Upper lobe of left lung (tissue), 6 donors: Measurements from ENCODE around the gene ZBED3. TPM values are rescaled to one million over a fixed set of nuclear protein-coding genes. Genes with fewer than 3 reads are reported as not detected.

ENCODE experiments used
- ATAC-seq, 2 donors: fragments of 200-7000 bp; cut with Tn5 transposase; one replicate each; pipeline ENCODE4 v1.9.1; 2022; ENCODE audit warnings: mild to moderate bottlenecking in 2 of 2, moderate library complexity in 2 of 2; ENCODE audit not compliant: low FRiP score in 2 of 2
- DNase-seq, 2 donors: peaks; one replicate each; pipeline ENCODE4 v3.0.0-alpha.2; 2019 to 2020
- H3K27ac ChIP-seq, 4 donors: fragments of 200-600 bp; sonication (generic); one replicate each; pipeline ENCODE4 v1.5.1; 2016 to 2019
- H3K27me3 ChIP-seq, 4 donors: fragments of 200-600 bp; sonication (generic); one replicate each; pipeline ENCODE4 v1.5.1; 2017 to 2019
- H3K36me3 ChIP-seq, 4 donors: fragments of 200-600 bp; sonication (generic); one replicate each; pipeline ENCODE4 v1.5.1; 2016 to 2019
- H3K4me1 ChIP-seq, 4 donors: fragments of 200-600 bp; sonication (generic); one replicate each; pipeline ENCODE4 v1.5.1; 2018 to 2019
- H3K4me3 ChIP-seq, 4 donors: fragments of 200-600 bp; sonication (generic); one replicate each; pipeline ENCODE4 v1.5.1; 2017 to 2019; ENCODE audit warnings: mild to moderate bottlenecking in 2 of 4, moderate library complexity in 1 of 4
- H3K9me3 ChIP-seq, 4 donors: fragments of 200-600 bp; sonication (generic); one replicate each; pipeline ENCODE4 v1.5.1; 2018 to 2019
- CTCF ChIP-seq, 6 experiments: fragments of 450-650 bp in 4 of 6; fragments of 200-600 bp in 2 of 6; sonication (generic) in 2 of 6; IDR thresholded peaks; one replicate each; pipeline ENCODE4 v1.5.1; 2016 to 2019; ENCODE audit warnings: antibody characterized with exemption in 6 of 6
- EP300 ChIP-seq, 4 donors: sonication (generic); formaldehyde crosslinking; IDR thresholded peaks; one replicate each; pipeline ENCODE4 v1.5.1; 2017; ENCODE audit warnings: antibody characterized with exemption in 4 of 4, control low read depth in 2 of 4
- POLR2A ChIP-seq, 4 donors: fragments of 450-650 bp; IDR thresholded peaks; one replicate each; pipeline ENCODE4 v1.5.1; 2016 to 2017; ENCODE audit warnings: antibody characterized with exemption in 4 of 4, mild to moderate bottlenecking in 2 of 4
- POLR2AphosphoS5 ChIP-seq, 2 donors: sonication (generic); formaldehyde crosslinking; IDR thresholded peaks; one replicate each; pipeline ENCODE4 v1.5.1; 2017; ENCODE audit warnings: antibody characterized with exemption in 2 of 2
- WGBS, 2 donors: methylation state at CpG; one replicate each; pipeline ENCODE4 v1.1.5; 2017 to 2018; 5-methylcytosine and 5-hydroxymethylcytosine counted together
- total RNA-seq, 6 donors: library from RNA; depleted of rRNA in 4 of 6; stranded (reverse); fragments of >200 nt in 4 of 6; gene quantifications; one replicate each; pipeline versions ENCODE4 v1.1.0 to v1.2.1, GENCODE V29; 2016 to 2021
- donor health status: DM: no; HTN: no; CAD: no; lungs with moderate emphysema.
- donor health status: DM: no; HTN: yes; CAD: no; lungs with severe emphysema.

The ZBED3 gene
- total RNA-seq, 6 donors from 2014 or later: 8.1 to 32.1 (median 17.0) TPM

DNA sequence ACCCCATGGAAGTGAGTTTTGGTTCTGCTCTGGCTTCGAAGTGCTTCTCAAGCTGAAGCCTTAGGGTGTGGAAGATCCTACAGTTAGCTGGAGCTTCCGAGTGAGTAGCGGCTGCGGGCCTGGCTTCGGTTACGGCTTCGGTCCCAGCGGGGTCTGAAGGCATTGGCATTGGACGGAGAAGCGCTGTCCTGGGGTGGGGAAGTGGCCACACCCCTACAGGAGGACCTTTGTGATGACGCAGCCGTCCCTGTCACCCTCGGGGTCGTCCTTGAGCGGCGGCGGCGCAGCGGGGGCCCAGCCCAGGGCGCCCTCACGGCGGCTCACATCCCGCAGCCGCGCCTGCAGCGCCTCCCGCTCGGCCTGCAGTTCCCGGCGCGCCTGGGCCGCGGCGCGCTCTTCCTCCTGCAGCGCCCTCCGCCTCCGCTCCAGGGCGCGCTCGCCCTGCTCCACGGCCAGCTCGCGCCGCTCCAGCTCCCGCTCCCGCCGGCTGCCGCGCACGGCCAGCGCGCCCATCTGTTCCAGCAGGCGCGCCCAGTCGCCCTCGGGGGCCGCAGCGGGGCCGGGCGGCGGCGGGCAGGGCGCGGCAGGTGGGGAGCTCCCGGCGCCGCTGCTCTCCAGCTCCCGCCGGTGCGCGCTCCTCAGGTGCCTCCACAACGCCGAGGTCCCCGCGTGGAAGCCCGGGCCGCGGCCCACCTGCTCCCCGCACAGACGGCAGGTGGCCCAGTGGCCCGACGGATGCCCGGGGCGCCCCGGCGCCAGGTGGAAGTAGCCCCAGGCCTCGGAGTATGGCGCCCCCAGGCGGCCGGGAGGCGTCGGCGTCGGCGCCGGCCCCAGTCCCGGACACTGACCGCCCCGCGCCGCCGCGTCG lies 9.9 kb downstream of the ZBED3 start:
- WGBS, 2 donors: 41 to 48% methylated on average over 30 to 45 of the region's 105 CpGs
- ATAC-seq (peak; percentile 82 to 94), DNase-seq (peak; percentile 60 to 95)
- TF ChIP-seq CTCF (IDR thresholded peaks at IDR 0.05) (peak; percentile 70 to 91 (median 78)), EP300 (IDR thresholded peaks at IDR 0.05) (no peak), POLR2AphosphoS5 (IDR thresholded peaks at IDR 0.05) (no peak), POLR2A (IDR thresholded peaks at IDR 0.05) (no peak)
- H3K27ac ChIP-seq: peak overlapping the region in 2 of 4 donors; percentile 30 to 64
- H3K9me3 ChIP-seq: no peaks in the 10 kb centered on the region
- no peaks in the 10 kb centered on the region for H3K36me3 ChIP-seq
- peak overlapping the region; percentile 16 to 63 (median 60) for H3K4me3 ChIP-seq
- peaks cover 0 to 2% (median 0%) of the 10 kb centered on the region in 4 donors for H3K27me3 ChIP-seq
- H3K4me1 ChIP-seq: peaks cover 3 to 11% (median 5%) of the 10 kb centered on the region in 4 donors

- TF ChIP-seq POLR2AphosphoS5 (IDR thresholded peaks at IDR 0.05): no peak
- TF ChIP-seq POLR2A (IDR thresholded peaks at IDR 0.05): no peak
- TF ChIP-seq EP300 (IDR thresholded peaks at IDR 0.05): no peak
- no peak for TF ChIP-seq CTCF (IDR thresholded peaks at IDR 0.05)
- H3K4me3 ChIP-seq: no peak overlapping the region
- peaks cover 0 to 2% (median 0%) of the 10 kb centered on the region in 4 donors for H3K27me3 ChIP-seq
- 93 to 94% methylated on average over 4 of the region's 4 CpGs for WGBS, 2 donors
- peaks cover 3 to 11% (median 5%) of the 10 kb centered on the region in 4 donors for H3K4me1 ChIP-seq
- ATAC-seq (no peak), DNase-seq (no peak)
- H3K36me3 ChIP-seq: no peaks in the 10 kb centered on the region
- no peak overlapping the region for H3K27ac ChIP-seq
- no peaks in the 10 kb centered on the region for H3K9me3 ChIP-seq
Observed at GRCh38 chr5:77074745-77075144, 12.3 kb downstream of the ZBED3 start.

DNA sequence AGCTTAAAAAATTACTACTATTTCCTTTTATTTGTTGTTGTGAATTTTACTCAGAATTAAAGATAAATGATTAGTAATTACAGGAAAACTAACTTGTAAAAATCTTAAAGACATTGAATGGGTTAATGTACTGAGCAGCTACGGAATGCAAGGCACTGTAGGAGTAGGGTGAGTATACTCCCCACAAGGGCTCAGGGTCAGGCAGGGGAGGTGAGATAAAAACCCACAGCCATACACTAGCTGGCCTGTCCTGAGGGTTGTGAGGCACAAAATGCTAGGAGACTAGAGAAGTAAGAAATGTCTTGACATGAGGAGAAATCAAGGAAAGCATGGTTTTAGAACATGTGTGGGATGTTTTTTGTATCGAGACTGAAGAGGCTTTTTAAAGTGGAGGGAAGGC lies 13.4 kb downstream of the ZBED3 start:
- DNase-seq: no peak
- 71 to 76% methylated on average over 2 of the region's 2 CpGs for WGBS, 2 donors
- Histone ChIP-seq H3K36me3 (no peaks in the 10 kb centered on the region), H3K27ac (no peak overlapping the region), H3K4me3 (no peak overlapping the region), H3K27me3 (peaks cover 0 to 2% (median 0%) of the 10 kb centered on the region in 4 donors), H3K4me1 (peaks cover 3 to 11% (median 5%) of the 10 kb centered on the region in 4 donors), H3K9me3 (no peaks in the 10 kb centered on the region)
- TF ChIP-seq CTCF (IDR thresholded peaks at IDR 0.05) (no peak), POLR2AphosphoS5 (IDR thresholded peaks at IDR 0.05) (no peak), POLR2A (IDR thresholded peaks at IDR 0.05) (no peak), EP300 (IDR thresholded peaks at IDR 0.05) (no peak)
- ATAC-seq: no peak

DNA sequence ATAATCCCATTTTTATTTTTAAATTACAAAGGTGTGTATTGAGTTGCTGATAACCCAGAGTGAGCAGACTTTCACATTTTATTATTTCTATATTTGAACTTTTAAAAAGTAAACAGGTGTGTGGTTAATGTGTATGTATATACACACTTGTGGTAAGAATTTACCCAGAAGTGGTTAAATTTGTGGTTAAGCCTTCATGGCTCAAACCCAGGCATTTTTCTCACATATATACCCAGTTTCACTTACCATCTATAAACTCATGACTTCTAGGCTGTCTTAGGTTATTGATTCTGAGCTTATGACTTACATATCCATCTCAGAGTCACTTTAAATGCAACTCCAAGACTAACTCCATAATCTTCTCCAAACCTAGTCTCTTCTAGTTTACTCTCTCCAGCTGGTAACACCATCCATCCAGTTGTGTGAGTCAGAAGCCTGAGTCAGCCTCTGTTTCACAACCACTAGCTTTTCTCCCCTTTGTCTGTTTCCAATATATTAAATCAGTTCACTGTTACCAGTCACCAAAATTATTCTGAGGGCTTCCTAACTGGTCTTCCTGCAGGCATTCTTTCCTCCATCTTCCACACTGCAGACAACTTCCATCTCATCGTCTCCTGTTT lies 20.2 kb downstream of the ZBED3 start:
- peaks cover 0 to 4% (median 0%) of the 10 kb centered on the region in 4 donors for H3K4me1 ChIP-seq
- DNase-seq (peak in 1 of 2 donors; percentile 41), ATAC-seq (peak in 1 of 2 donors; percentile 72)
- no peak overlapping the region for H3K4me3 ChIP-seq
- TF ChIP-seq POLR2A (IDR thresholded peaks at IDR 0.05) (no peak), CTCF (IDR thresholded peaks at IDR 0.05) (no peak), EP300 (IDR thresholded peaks at IDR 0.05) (no peak), POLR2AphosphoS5 (IDR thresholded peaks at IDR 0.05) (no peak)
- 86 to 90% methylated on average over 1 of the region's 1 CpG for WGBS, 2 donors
- H3K27me3 ChIP-seq: no peaks in the 10 kb centered on the region
- no peaks in the 10 kb centered on the region for H3K9me3 ChIP-seq
- peak overlapping the region in 1 of 4 donors; percentile 13 for H3K27ac ChIP-seq
- peaks cover 11 to 48% (median 12%) of the 10 kb centered on the region in 4 donors for H3K36me3 ChIP-seq
